Osteoblast (primary cell): Measurements from ENCODE around the gene MOCS2. TPM values are rescaled to one million over a fixed set of nuclear protein-coding genes. Genes with fewer than 3 reads are reported as not detected.
"Not testable (repeated sequence)": the region's sequence is repeated elsewhere in the genome, so short reads cannot be mapped to it uniquely, and the experiment has no call there.

Experiments used
- DNase-seq: peaks from one replicate; pipeline ENCODE4 v3.0.0; 2011; ENCODE audit warnings: low spot score, mixed read lengths; ENCODE audit not compliant: insufficient read length; ENCODE audit errors: missing footprints
- H2AFZ ChIP-seq: 2 replicates; pipeline ENCODE4 v1.6.0; 2011; ENCODE audit warnings: mild to moderate bottlenecking, low read length
- H3K27ac ChIP-seq: 2 replicates; pipeline ENCODE4 v1.5.1; 2011; ENCODE audit warnings: mild to moderate bottlenecking, low read depth, low read length, moderate library complexity
- H3K27me3 ChIP-seq: 2 replicates; pipeline ENCODE4 v1.6.0; 2012; ENCODE audit warnings: mild to moderate bottlenecking, control low read depth, inconsistent platforms, low read length, moderate library complexity; ENCODE audit not compliant: insufficient read depth
- H3K36me3 ChIP-seq: 2 replicates; pipeline ENCODE4 v1.5.1; 2011; ENCODE audit warnings: mild to moderate bottlenecking, low read length, control low read depth, moderate library complexity; ENCODE audit not compliant: insufficient read depth
- H3K4me1 ChIP-seq: 2 replicates; pipeline ENCODE4 v1.5.1; 2011; ENCODE audit warnings: mild to moderate bottlenecking, low read length, control low read depth, moderate library complexity; ENCODE audit not compliant: insufficient read depth
- H3K4me2 ChIP-seq: 2 replicates; pipeline ENCODE4 v1.6.0; 2011; ENCODE audit warnings: mild to moderate bottlenecking, low read length; ENCODE audit not compliant: insufficient read depth
- H3K4me3 ChIP-seq: fragments of 200-600 bp; sonication (generic); 3 replicates; pipeline ENCODE4 v1.5.1; 2012; ENCODE audit warnings: mild to moderate bottlenecking, low read length, inconsistent platforms; ENCODE audit not compliant: insufficient read depth
- H3K79me2 ChIP-seq: 2 replicates; pipeline ENCODE4 v1.6.0; 2012; ENCODE audit warnings: mild to moderate bottlenecking, low read length, control low read depth, inconsistent platforms; ENCODE audit not compliant: insufficient read depth
- H3K9me3 ChIP-seq: 2 replicates; pipeline ENCODE4 v1.5.1; 2011; ENCODE audit warnings: low read depth, low read length, control low read depth
- H4K20me1 ChIP-seq: 2 replicates; pipeline ENCODE4 v1.6.0; 2012; ENCODE audit warnings: mild to moderate bottlenecking, low read length, control low read depth; ENCODE audit not compliant: insufficient read depth
- CTCF ChIP-seq: IDR thresholded peaks from 2 replicates; pipeline ENCODE4 v1.5.1; 2011; ENCODE audit warnings: mild to moderate bottlenecking, low read depth, low read length, moderate library complexity; ENCODE audit errors: extremely low read depth
- total RNA-seq: library from RNA; depleted of rRNA; stranded (reverse); fragments of >200 nt; gene quantifications from 2 replicates; pipeline ENCODE4 v1.2.3, GENCODE V29; 2012

The MOCS2 gene
- total RNA-seq, 1 donor, result 42.3 TPM

GRCh38 chr5:53114988-53115387 lies 5.4 kb upstream of the MOCS2 start:
- no peaks in the 10 kb centered on the region for H4K20me1 ChIP-seq
- H3K4me3 ChIP-seq, result no peak overlapping the region
- H3K4me1 ChIP-seq, result peaks cover 6% of the 10 kb centered on the region
- H3K9me3 ChIP-seq, result no peaks in the 10 kb centered on the region
- no peaks in the 10 kb centered on the region for H3K36me3 ChIP-seq
- peaks cover 5% of the 10 kb centered on the region for H3K79me2 ChIP-seq
- DNase-seq, result no peak
- no peak overlapping the region for H2AFZ ChIP-seq
- TF ChIP-seq CTCF, result peak; percentile 48
- H3K27me3 ChIP-seq, result no peaks in the 10 kb centered on the region
- H3K27ac ChIP-seq, result no peak overlapping the region
- H3K4me2 ChIP-seq, result no peak overlapping the region

- no peak for DNase-seq
- H3K4me3 ChIP-seq, result no peak overlapping the region
- H3K27me3 ChIP-seq, result no peaks in the 10 kb centered on the region
- TF ChIP-seq CTCF, result no peak
- no peaks in the 10 kb centered on the region for H3K36me3 ChIP-seq
- H3K4me2 ChIP-seq, result no peak overlapping the region
- H3K79me2 ChIP-seq, result peaks cover 14% of the 10 kb centered on the region
- no peak overlapping the region for H3K27ac ChIP-seq
- H3K9me3 ChIP-seq, result no peaks in the 10 kb centered on the region
- no peaks in the 10 kb centered on the region for H4K20me1 ChIP-seq
- H2AFZ ChIP-seq, result no peak overlapping the region
- peaks cover 6% of the 10 kb centered on the region for H3K4me1 ChIP-seq
Observed at GRCh38 chr5:53113947-53114346, 4.4 kb upstream of the MOCS2 start.

- H3K36me3 ChIP-seq, result no peaks in the 10 kb centered on the region
- H2AFZ ChIP-seq, result no peak overlapping the region
- peaks cover 11% of the 10 kb centered on the region for H3K4me1 ChIP-seq
- H3K4me3 ChIP-seq, result no peak overlapping the region
- H3K27me3 ChIP-seq, result no peaks in the 10 kb centered on the region
- DNase-seq, result no peak
- H4K20me1 ChIP-seq, result no peaks in the 10 kb centered on the region
- H3K9me3 ChIP-seq, result no peaks in the 10 kb centered on the region
- no peak overlapping the region for H3K27ac ChIP-seq
- no peak for TF ChIP-seq CTCF
- peaks cover 16% of the 10 kb centered on the region for H3K79me2 ChIP-seq
- H3K4me2 ChIP-seq, result no peak overlapping the region
Observed at GRCh38 chr5:53112909-53113308, 3.4 kb upstream of the MOCS2 start.

- not testable (repeated sequence) for DNase-seq, H3K4me3 ChIP-seq, H3K36me3 ChIP-seq, H2AFZ ChIP-seq, H3K27me3 ChIP-seq, H3K4me2 ChIP-seq, H3K27ac ChIP-seq, H3K9me3 ChIP-seq, H4K20me1 ChIP-seq
- Histone ChIP-seq H3K79me2 (peaks cover 20% of the 10 kb centered on the region), H3K4me1 (peaks cover 11% of the 10 kb centered on the region)
Observed at GRCh38 chr5:53112307-53112706, 2.8 kb upstream of the MOCS2 start.

- no peak for TF ChIP-seq CTCF
- Histone ChIP-seq H3K27ac (no peak overlapping the region), H2AFZ (no peak overlapping the region), H4K20me1 (peaks cover 2% of the 10 kb centered on the region), H3K79me2 (peaks cover 28% of the 10 kb centered on the region), H3K36me3 (peaks cover 5% of the 10 kb centered on the region), H3K27me3 (no peaks in the 10 kb centered on the region), H3K9me3 (no peaks in the 10 kb centered on the region), H3K4me3 (no peak overlapping the region), H3K4me1 (peaks cover 11% of the 10 kb centered on the region), H3K4me2 (peak overlapping the region; percentile 81)
- DNase-seq, result no peak
Observed at GRCh38 chr5:53111139-53111538, 1.6 kb upstream of the MOCS2 start.
